GM12878 (cell line): ENCODE results near the gene FOXRED2. TPM values are rescaled to one million over a fixed set of nuclear protein-coding genes. Genes with fewer than 3 reads are reported as not detected.
A peak's percentile ranks its signal among the peaks of the same experiment; 100 is the strongest.

Experiments
- ATAC-seq: fragments of 200-7000 bp; cut with Tn5 transposase; 3 replicates; pipeline ENCODE4 v1.9.1; 2020; ENCODE audit warnings: mild to moderate bottlenecking, moderate library complexity
- BruUV-seq: library from RNA; stranded (reverse); fragments of 400-500 nt; replicated peaks from 2 replicates; lab custom pipeline; 2021; lab: Mats Ljungman, UMichigan
- CTCF ChIA-PET: fragments of 300-600 bp; sonication (Branson Sonifier 250); formaldehyde crosslinking; extraction: SDS; loops from one replicate; lab custom pipeline; 2021; ENCODE audit warnings: inconsistent platforms; lab: Yijun Ruan, JAX
- POLR2A ChIA-PET: fragments of 350-600 bp; formaldehyde crosslinking; extraction: SDS; loops from one replicate; lab custom pipeline; 2021; ENCODE audit warnings: inconsistent platforms; lab: Charles Lee
- RAD21 ChIA-PET: fragments of 300-600 bp; sonication (Branson Sonifier 250); formaldehyde crosslinking; loops from one replicate; lab custom pipeline; 2023; ENCODE audit warnings: antibody characterized with exemption; ENCODE audit not compliant: unreplicated experiment; lab: Charles Lee
- SMC1A ChIA-PET: fragments of 300-600 bp; sonication (Branson Sonifier 250); formaldehyde crosslinking; loops from one replicate; lab custom pipeline; 2023; ENCODE audit not compliant: unreplicated experiment, uncharacterized antibody; lab: Charles Lee
- DNase-seq: peaks from one replicate; pipeline ENCODE4 v3.0.0-alpha.2; 2011; ENCODE audit warnings: low read depth, low spot score
- FAIRE-seq: peaks from 3 replicates; lab custom pipeline; 2011; peaks lifted over from hg19 to GRCh38; lab: Jason Lieb, UNC
- H2AFZ ChIP-seq: 2 replicates; pipeline ENCODE4 v1.6.0; 2011; ENCODE audit warnings: low read depth, low read length, control low read depth; ENCODE audit not compliant: control insufficient read depth
- H3K27ac ChIP-seq: 2 replicates; pipeline ENCODE4 v1.5.1; 2011; ENCODE audit warnings: control low read depth; ENCODE audit not compliant: control insufficient read depth, insufficient read depth
- H3K27me3 ChIP-seq, 2 experiments: replicated peaks in 1 of 2; 2 replicates each; pipeline versions ENCODE4 v1.6.0 to v1.6.1; 2011; ENCODE audit warnings: low read length in 1 of 2; ENCODE audit not compliant: control insufficient read depth in 2 of 2, insufficient read depth in 2 of 2
- H3K36me3 ChIP-seq, 2 experiments: 2 replicates each; pipeline ENCODE4 v1.5.1; 2011; ENCODE audit warnings: low read length in 1 of 2; ENCODE audit not compliant: control insufficient read depth in 2 of 2, insufficient read depth in 2 of 2
- H3K4me1 ChIP-seq: 2 replicates; pipeline ENCODE4 v1.6.1; 2011; ENCODE audit warnings: mild to moderate bottlenecking, low read length, moderate library complexity, mixed read lengths; ENCODE audit not compliant: control insufficient read depth, insufficient read depth
- H3K4me2 ChIP-seq: 2 replicates; pipeline ENCODE4 v1.6.0; 2011; ENCODE audit warnings: control low read depth; ENCODE audit not compliant: control insufficient read depth, insufficient read depth
- H3K4me3 ChIP-seq: fragments of 200-600 bp; sonication (generic); 2 replicates; pipeline ENCODE4 v1.5.1; 2016
- H3K79me2 ChIP-seq: 2 replicates; pipeline ENCODE4 v1.6.0; 2011; ENCODE audit warnings: low read length; ENCODE audit not compliant: control insufficient read depth, insufficient read depth
- H3K9ac ChIP-seq: 2 replicates; pipeline ENCODE4 v1.8.0; 2011; ENCODE audit warnings: low read length, control low read depth, mixed read lengths; ENCODE audit not compliant: control insufficient read depth, insufficient read depth
- H3K9me3 ChIP-seq: replicated peaks from 3 replicates; pipeline ENCODE4 v1.5.1; 2011; ENCODE audit warnings: mild to moderate bottlenecking, low read length; ENCODE audit not compliant: control insufficient read depth, insufficient read depth
- H4K20me1 ChIP-seq: 2 replicates; pipeline ENCODE4 v1.6.0; 2011; ENCODE audit not compliant: control insufficient read depth, insufficient read depth
- ATF7 ChIP-seq: fragments of 450-650 bp; IDR thresholded peaks from 2 replicates; pipeline ENCODE4 v1.6.1; 2016; ENCODE audit warnings: low read depth, mild to moderate bottlenecking
- BCL11A ChIP-seq: IDR thresholded peaks from 2 replicates; pipeline ENCODE4 v1.6.1; 2011; ENCODE audit warnings: low read depth, low read length
- BHLHE40 ChIP-seq, 2 experiments: fragments of 450-650 bp in 1 of 2; IDR thresholded peaks; 2 replicates each; pipeline ENCODE4 v1.6.1; 2011 to 2017; ENCODE audit warnings: low read depth in 2 of 2, borderline replicate concordance in 1 of 2, improper control_type of control experiment in 1 of 2, low read length in 1 of 2, mild to moderate bottlenecking in 1 of 2
- CBX5 ChIP-seq: sonication (generic); IDR thresholded peaks from 2 replicates; pipeline ENCODE4 v1.6.1; 2016; ENCODE audit warnings: low read depth, moderate library complexity, mild to moderate bottlenecking, inconsistent platforms
- CHD4 ChIP-seq: fragments of 200-600 bp; sonication (generic); IDR thresholded peaks from 2 replicates; pipeline ENCODE4 v1.6.1; 2016; ENCODE audit warnings: mild to moderate bottlenecking
- ESRRA ChIP-seq: IDR thresholded peaks from 2 replicates; pipeline ENCODE4 v1.6.1; 2012; ENCODE audit warnings: mild to moderate bottlenecking, low read length, improper control_type of control experiment
- EZH2 ChIP-seq: IDR thresholded peaks from 2 replicates; pipeline ENCODE4 v1.6.1; 2012; ENCODE audit warnings: low read depth, mild to moderate bottlenecking, control low read depth, inconsistent platforms, low read length, borderline replicate concordance; ENCODE audit not compliant: control insufficient read depth
- HDAC6 ChIP-seq: fragments of 200-600 bp; sonication (generic); IDR thresholded peaks from one replicate; pipeline ENCODE4 v1.8.0; 2017; ENCODE audit warnings: antibody characterized with exemption; ENCODE audit not compliant: unreplicated experiment
- MXI1 ChIP-seq: fragments of 150-350 bp; IDR thresholded peaks from 2 replicates; pipeline ENCODE4 v1.6.1; 2011; ENCODE audit warnings: low read depth, mild to moderate bottlenecking, inconsistent platforms, low read length, improper control_type of control experiment
- RUNX3 ChIP-seq: IDR thresholded peaks from 2 replicates; pipeline ENCODE4 v1.6.1; 2012; ENCODE audit warnings: low read length, inconsistent platforms
- SUZ12 ChIP-seq: fragments of 200-600 bp; sonication (generic); IDR thresholded peaks from one replicate; pipeline ENCODE4 v1.6.1; 2018; ENCODE audit warnings: antibody characterized with exemption, mild to moderate bottlenecking; ENCODE audit not compliant: unreplicated experiment
- ZZZ3 ChIP-seq: IDR thresholded peaks from 2 replicates; pipeline ENCODE4 v1.6.1; 2011; ENCODE audit warnings: low read depth; ENCODE audit not compliant: control insufficient read depth, insufficient read length
- WGBS: methylation state at CpG from one replicate; pipeline ENCODE4 v1.1.6; 2016; ENCODE audit warnings: low lambda C conversion rate; ENCODE audit not compliant: insufficient replicate concordance, insufficient coverage; ENCODE audit errors: missing lambda C conversion rate; 5-methylcytosine and 5-hydroxymethylcytosine counted together
- in situ Hi-C: fragments of 300-500 bp; cut with MboI; formaldehyde crosslinking; loops from 9 replicates; pipeline ENCODE4 v1.14.3; 2018; ENCODE audit warnings: mixed read lengths
- intact Hi-C: fragments of 100-400 bp; cut with micrococcal nuclease; formaldehyde crosslinking; loops from one replicate; pipeline ENCODE4 v1.14.2; 2022; ENCODE audit not compliant: unreplicated experiment
- polyA plus RNA-seq, 11 experiments: library from polyadenylated mRNA; depleted of rRNA in 4 of 11; unstranded in 6 of 11; stranded (reverse) in 5 of 11; fragments of >200 nt; fragmentation: Nextera tagmentation in 4 of 11; fragmentation: Illumina TruSeq in 1 of 11; extraction: Ambion mirVana in 4 of 11; extraction: Trizol in 1 of 11; gene quantifications; 1 replicate in 1 of 11; 2 replicates in 10 of 11; pipeline versions ENCODE4 v1.2.1 to v1.2.3, GENCODE V29; 2011 to 2016; ENCODE audit warnings: inconsistent platforms in 2 of 11, missing spikeins in 2 of 11, low read depth in 1 of 11
- total RNA-seq, 4 experiments: library from RNA; depleted of rRNA in 3 of 4; stranded (reverse); fragments of >200 nt in 3 of 4; fragmentation: Illumina TruSeq in 1 of 4; extraction: Trizol in 1 of 4; gene quantifications; 2 replicates each; pipeline versions ENCODE4 v1.2.1 to v1.2.3, GENCODE V29; 2013 to 2021
- TF ChIP-seq, protein P1 (sequence below): IDR thresholded peaks from 2 replicates; pipeline ENCODE4 v1.6.1; 2012; ENCODE audit warnings: low read depth, low read length, improper control_type of control experiment
- TF ChIP-seq, protein P2 (sequence below): fragments of 150-350 bp; IDR thresholded peaks from 2 replicates; pipeline ENCODE4 v1.6.1; 2016; ENCODE audit warnings: low read depth, low read length
- TF ChIP-seq, protein P3 (sequence below): IDR thresholded peaks from 2 replicates; pipeline ENCODE4 v1.6.1; 2012; ENCODE audit warnings: low read depth, low read length, improper control_type of control experiment

The FOXRED2 gene
- total and polyA plus RNA-seq, 10 of the 15 experiments (the other 5 are each of a cell fraction or from before 2014, with no cell fraction given) = 1.8 to 28.8 (median 7.6) TPM

DNA sequence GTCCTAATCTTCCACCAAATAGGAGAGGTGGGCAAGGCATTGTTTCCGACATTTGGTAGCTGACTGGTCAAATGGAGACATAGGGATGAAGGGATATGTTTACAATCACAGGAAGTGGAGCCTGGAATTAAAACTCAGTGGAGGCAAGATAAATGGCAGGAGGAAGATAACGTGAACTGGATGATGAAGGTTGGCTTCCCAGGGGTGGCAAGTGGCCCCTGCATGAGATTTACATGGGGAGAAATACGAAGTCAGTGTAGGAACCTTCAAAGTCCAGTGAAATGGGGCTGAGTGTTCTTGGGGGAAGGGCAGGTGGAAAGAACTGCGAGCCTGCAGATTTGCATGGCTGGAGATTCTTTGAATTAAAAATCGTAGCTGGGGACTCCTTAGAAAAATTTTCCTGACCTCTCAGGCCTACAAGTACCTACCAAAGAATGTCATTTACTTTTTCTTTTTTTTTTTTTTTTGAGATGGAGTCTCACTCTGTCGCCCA, 724 bp upstream of the FOXRED2 start:
- POLR2A ChIA-PET = interaction anchor here (0.9 to 1.9 kb wide), 6 partner anchors 14 to 119 kb away, joined by 3 to 9 read pairs (median 4); partner anchors contain the start of genes EIF3D and MYH9
- H3K79me2 ChIP-seq = no peaks in the 10 kb centered on the region

More for the DNA sequence above, 724 bp upstream of the FOXRED2 start:
- H3K9me3 ChIP-seq = no peaks in the 10 kb centered on the region; the same call in 2 of the 3 replicates
- TF ChIP-seq, protein P1, sequence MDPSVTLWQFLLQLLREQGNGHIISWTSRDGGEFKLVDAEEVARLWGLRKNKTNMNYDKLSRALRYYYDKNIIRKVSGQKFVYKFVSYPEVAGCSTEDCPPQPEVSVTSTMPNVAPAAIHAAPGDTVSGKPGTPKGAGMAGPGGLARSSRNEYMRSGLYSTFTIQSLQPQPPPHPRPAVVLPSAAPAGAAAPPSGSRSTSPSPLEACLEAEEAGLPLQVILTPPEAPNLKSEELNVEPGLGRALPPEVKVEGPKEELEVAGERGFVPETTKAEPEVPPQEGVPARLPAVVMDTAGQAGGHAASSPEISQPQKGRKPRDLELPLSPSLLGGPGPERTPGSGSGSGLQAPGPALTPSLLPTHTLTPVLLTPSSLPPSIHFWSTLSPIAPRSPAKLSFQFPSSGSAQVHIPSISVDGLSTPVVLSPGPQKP = no peak
- no peak for TF ChIP-seq HDAC6
- no peak for TF ChIP-seq CBX5
- no peak for TF ChIP-seq RUNX3
- TF ChIP-seq ATF7 = no peak
- no peak for TF ChIP-seq BCL11A
- no peak for TF ChIP-seq MXI1
- TF ChIP-seq, protein P2, sequence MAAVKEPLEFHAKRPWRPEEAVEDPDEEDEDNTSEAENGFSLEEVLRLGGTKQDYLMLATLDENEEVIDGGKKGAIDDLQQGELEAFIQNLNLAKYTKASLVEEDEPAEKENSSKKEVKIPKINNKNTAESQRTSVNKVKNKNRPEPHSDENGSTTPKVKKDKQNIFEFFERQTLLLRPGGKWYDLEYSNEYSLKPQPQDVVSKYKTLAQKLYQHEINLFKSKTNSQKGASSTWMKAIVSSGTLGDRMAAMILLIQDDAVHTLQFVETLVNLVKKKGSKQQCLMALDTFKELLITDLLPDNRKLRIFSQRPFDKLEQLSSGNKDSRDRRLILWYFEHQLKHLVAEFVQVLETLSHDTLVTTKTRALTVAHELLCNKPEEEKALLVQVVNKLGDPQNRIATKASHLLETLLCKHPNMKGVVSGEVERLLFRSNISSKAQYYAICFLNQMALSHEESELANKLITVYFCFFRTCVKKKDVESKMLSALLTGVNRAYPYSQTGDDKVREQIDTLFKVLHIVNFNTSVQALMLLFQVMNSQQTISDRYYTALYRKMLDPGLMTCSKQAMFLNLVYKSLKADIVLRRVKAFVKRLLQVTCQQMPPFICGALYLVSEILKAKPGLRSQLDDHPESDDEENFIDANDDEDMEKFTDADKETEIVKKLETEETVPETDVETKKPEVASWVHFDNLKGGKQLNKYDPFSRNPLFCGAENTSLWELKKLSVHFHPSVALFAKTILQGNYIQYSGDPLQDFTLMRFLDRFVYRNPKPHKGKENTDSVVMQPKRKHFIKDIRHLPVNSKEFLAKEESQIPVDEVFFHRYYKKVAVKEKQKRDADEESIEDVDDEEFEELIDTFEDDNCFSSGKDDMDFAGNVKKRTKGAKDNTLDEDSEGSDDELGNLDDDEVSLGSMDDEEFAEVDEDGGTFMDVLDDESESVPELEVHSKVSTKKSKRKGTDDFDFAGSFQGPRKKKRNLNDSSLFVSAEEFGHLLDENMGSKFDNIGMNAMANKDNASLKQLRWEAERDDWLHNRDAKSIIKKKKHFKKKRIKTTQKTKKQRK = no peak
- no peak for TF ChIP-seq ESRRA
- no peak for TF ChIP-seq CHD4
- TF ChIP-seq ZZZ3 = no peak
- no peak for TF ChIP-seq SUZ12
- no peak for TF ChIP-seq BHLHE40 (IDR thresholded peaks at IDR 0.05; ENCODE audit: borderline replicate concordance in 1 of 2, low read depth in 2 of 2, low read length in 1 of 2)
- TF ChIP-seq, protein P3, sequence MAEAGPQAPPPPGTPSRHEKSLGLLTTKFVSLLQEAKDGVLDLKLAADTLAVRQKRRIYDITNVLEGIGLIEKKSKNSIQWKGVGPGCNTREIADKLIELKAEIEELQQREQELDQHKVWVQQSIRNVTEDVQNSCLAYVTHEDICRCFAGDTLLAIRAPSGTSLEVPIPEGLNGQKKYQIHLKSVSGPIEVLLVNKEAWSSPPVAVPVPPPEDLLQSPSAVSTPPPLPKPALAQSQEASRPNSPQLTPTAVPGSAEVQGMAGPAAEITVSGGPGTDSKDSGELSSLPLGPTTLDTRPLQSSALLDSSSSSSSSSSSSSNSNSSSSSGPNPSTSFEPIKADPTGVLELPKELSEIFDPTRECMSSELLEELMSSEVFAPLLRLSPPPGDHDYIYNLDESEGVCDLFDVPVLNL = no peak
- TF ChIP-seq EZH2 = no peak
- peaks cover 12 to 18% of the 10 kb centered on the region in 2 experiments for H3K36me3 ChIP-seq
- in situ Hi-C loops (loop anchor here (25.0 kb wide), 1 partner anchor 1095 kb away; the partner anchor contains the start of gene MCM5), intact Hi-C loops (no loop called here)
- peak overlapping the region; percentile 72 for H2AFZ ChIP-seq
- no peak overlapping the region for H3K27ac ChIP-seq
- H3K27me3 ChIP-seq = no peaks in the 10 kb centered on the region; a peak in 1 of 4 replicates
- ATAC-seq (no peak), FAIRE-seq (no peak), DNase-seq (no peak)
- 55% methylated on average over 5 of the region's 6 CpGs for WGBS
- H3K4me1 ChIP-seq = peaks cover 9% of the 10 kb centered on the region
- peak overlapping the region; percentile 81 for H3K4me2 ChIP-seq
- CTCF ChIA-PET = interaction anchor here (2.0 kb wide), 1 partner anchor 37 kb away, joined by 5 read pairs; no protein-coding TSS in a partner anchor
- SMC1A ChIA-PET = interaction anchor here (0.6 to 1.2 kb wide), 4 partner anchors 14 to 347 kb away, joined by 3 to 4 read pairs (median 4); partner anchors contain the start of genes APOL3 and TXN2
- H3K9ac ChIP-seq = peak overlapping the region; percentile 42; the same call in 1 of the 2 replicates
- BruUV-seq = TSS peak; percentile 78
- H3K4me3 ChIP-seq = peak overlapping the region; percentile 59; the same call in 1 of the 2 replicates
- no peaks in the 10 kb centered on the region for H4K20me1 ChIP-seq
- RAD21 ChIA-PET = interaction anchor here (0.9 to 1.0 kb wide), 3 partner anchors 18 to 328 kb away, joined by 3 read pairs; partner anchors contain the start of gene EIF3D
